GM21619 (cell line): Measurements from ENCODE around the gene BCL3.
"Not testable (repeated sequence)": the region's sequence is repeated elsewhere in the genome, so short reads cannot be mapped to it uniquely, and the experiment has no call there.

Experiments used
- ATAC-seq: cut with Tn5 transposase; IDR thresholded peaks from one replicate; pipeline ENCODE4 v1.9.1; 2021; ENCODE audit not compliant: unreplicated experiment

BCL3 gene

GRCh38 chr19:44756089-44756562, 7.6 kb downstream of the BCL3 start:
- ATAC-seq, result no peak

- ATAC-seq, result no peak
Measured at GRCh38 chr19:44757057-44757734, 8.7 kb downstream of the BCL3 start.

- no peak for ATAC-seq
Measured at GRCh38 chr19:44757735-44758505, 9.4 kb downstream of the BCL3 start.

GRCh38 chr19:44758596-44758995, 10.1 kb downstream of the BCL3 start:
- ATAC-seq, result no peak

- ATAC-seq, result no peak
Measured at GRCh38 chr19:44759083-44759804, 10.7 kb downstream of the BCL3 start.

- no peak for ATAC-seq
Measured at GRCh38 chr19:44762038-44762437, 13.5 kb downstream of the BCL3 start.

GRCh38 chr19:44765033-44765948, 16.8 kb downstream of the BCL3 start:
- ATAC-seq, result no peak

GRCh38 chr19:44765949-44766335, 17.4 kb downstream of the BCL3 start:
- no peak for ATAC-seq

GRCh38 chr19:44767295-44768180, 19.0 kb downstream of the BCL3 start:
- no peak for ATAC-seq

- peak; percentile 87 for ATAC-seq
Measured at GRCh38 chr19:44770550-44771257, 22.2 kb downstream of the BCL3 start.

- not testable (repeated sequence) for ATAC-seq
Measured at GRCh38 chr19:44772144-44772543, 23.6 kb downstream of the BCL3 start.

GRCh38 chr19:44772959-44773358, 24.5 kb downstream of the BCL3 start:
- ATAC-seq, result no peak

GRCh38 chr19:44775676-44776240, 27.2 kb downstream of the BCL3 start:
- ATAC-seq, result no peak

GRCh38 chr19:44776402-44777096, 28.0 kb downstream of the BCL3 start:
- no peak for ATAC-seq

- ATAC-seq, result no peak
Measured at GRCh38 chr19:44777715-44778347, 29.3 kb downstream of the BCL3 start, which contains the start of gene CBLC. TSS of gene CBLC (plus strand) at chr19:44777890. CDS start at chr19:44777932, 42 bp downstream.

GRCh38 chr19:44779150-44779549, 30.6 kb downstream of the BCL3 start:
- ATAC-seq, result no peak

- not testable (repeated sequence) for ATAC-seq
Measured at GRCh38 chr19:44781694-44782093, 33.2 kb downstream of the BCL3 start.

- no peak for ATAC-seq
Measured at GRCh38 chr19:44782729-44783128, 34.2 kb downstream of the BCL3 start.
